ENCODE data around the gene PECR. TPM values are rescaled to one million over a fixed set of nuclear protein-coding genes. Genes with fewer than 3 reads are reported as not detected.

Gene PECR
- total RNA-seq, 1 experiment from 2014 or later, result 15.3 TPM

- H3K4me1 ChIP-seq (ENCODE audit: insufficient read depth, low read length), result no peaks in the 10 kb centered on the region
- Mint-ChIP-seq H3K27me3 (ENCODE audit: low read depth) (no peaks in the 10 kb centered on the region), H3K27ac (peak overlapping the region; percentile 99 to 100 (median 100)), H3K4me3 (peak overlapping the region; percentile 99 to 100), H3K36me3 (ENCODE audit: insufficient read depth in 1 of 3, low read depth in 3 of 3) (peaks cover 35 to 52% (median 45%) of the 10 kb centered on the region in 3 experiments), H3K9me3 (peaks cover 0 to 3% of the 10 kb centered on the region in 2 experiments; a peak in 2 of 5 replicates), H3K4me1 (peaks cover 43 to 59% of the 10 kb centered on the region in 2 experiments)
- no peak overlapping the region for H4K91ac ChIP-seq (ENCODE audit: insufficient read length, low read depth, low read length)
- H3K14ac ChIP-seq (ENCODE audit: insufficient read depth, low read length), result no peak overlapping the region; the same call in 1 of the 2 replicates
- TF ChIP-seq CTCF (conservative IDR thresholded peaks at IDR 0.05), result peak; percentile 61
- no peaks in the 10 kb centered on the region for H3K79me1 ChIP-seq (ENCODE audit: insufficient read depth, low read depth, low read length, poor library complexity, severe bottlenecking)
- no peak overlapping the region for H2BK15ac ChIP-seq (ENCODE audit: low read depth, low read length)
- no peak overlapping the region for H2AK5ac ChIP-seq (ENCODE audit: insufficient read length, low read length)
- no peaks in the 10 kb centered on the region for H3K27me3 ChIP-seq (ENCODE audit: insufficient read depth, low read length)
- peak overlapping the region; percentile 70 for H3K4me2 ChIP-seq (ENCODE audit: insufficient read depth, insufficient read length, low read length)
- no peak overlapping the region for H3K56ac ChIP-seq (ENCODE audit: insufficient read length, low read depth, low read length)
- peaks cover 5% of the 10 kb centered on the region for H3K23me2 ChIP-seq (ENCODE audit: insufficient read length, low read depth, low read length, poor library complexity, severe bottlenecking)
- H2BK120ac ChIP-seq (ENCODE audit: low read depth, low read length, poor library complexity, severe bottlenecking), result no peak overlapping the region
- H3K23ac ChIP-seq (ENCODE audit: insufficient read length, low read depth, low read length), result no peak overlapping the region
- no peak overlapping the region for H4K8ac ChIP-seq (replicated peaks; ENCODE audit: insufficient read length, low read depth, low read length)
- peak overlapping the region; percentile 99 for H3K9ac ChIP-seq (ENCODE audit: extremely low read depth, insufficient read length, low read length)
- no peaks in the 10 kb centered on the region for H4K20me1 ChIP-seq (ENCODE audit: control insufficient read depth, insufficient read depth, insufficient read length)
- no peak for DNase-seq
- no peak overlapping the region for H2BK5ac ChIP-seq (ENCODE audit: insufficient read length, low read length)
- WGBS (ENCODE audit: extremely low coverage, insufficient read length, low lambda C conversion rate), result no CpG with 5 or more reads among the region's 10 CpGs
- H3K9me3 ChIP-seq (ENCODE audit: control insufficient read depth, low read depth, low read length), result no peaks in the 10 kb centered on the region
- H3K4ac ChIP-seq (ENCODE audit: low read depth, low read length), result no peak overlapping the region
- H4K5ac ChIP-seq (ENCODE audit: insufficient read length, low read depth, low read length), result no peak overlapping the region
- H3K18ac ChIP-seq (ENCODE audit: insufficient read length, low read depth, low read length), result no peak overlapping the region
- H3K27ac ChIP-seq (ENCODE audit: insufficient read length, low read depth, low read length), result peak overlapping the region; percentile 66
- H2AFZ ChIP-seq (ENCODE audit: low read length), result no peak overlapping the region
- no peak overlapping the region for H2BK12ac ChIP-seq (ENCODE audit: insufficient read length, low read depth, low read length)
- H2BK20ac ChIP-seq (ENCODE audit: low read depth, low read length, poor library complexity, severe bottlenecking), result no peak overlapping the region
- H3K79me2 ChIP-seq (ENCODE audit: insufficient read depth, low read length), result peaks cover 18% of the 10 kb centered on the region; the same call in 1 of the 2 replicates
- no peak overlapping the region for H3T11ph ChIP-seq (ENCODE audit: low read length)
These were observed 28.5 kb upstream of the PECR start for GRCh38 chr2:216109962-216110614.

All from H9 (cell line).